Breast epithelium (tissue), 3 donors: ENCODE measurements around the gene RALGDS.

Experiments
- POLR2A ChIP-seq: fragments of 450-650 bp; IDR thresholded peaks from one replicate; pipeline ENCODE4 v1.6.1; 2016; ENCODE audit warnings: antibody characterized with exemption, mild to moderate bottlenecking, moderate library complexity
- POLR2AphosphoS5 ChIP-seq, 3 donors: sonication (generic); formaldehyde crosslinking; IDR thresholded peaks; one replicate each; pipeline ENCODE4 v1.6.1; 2017; ENCODE audit warnings: antibody characterized with exemption in 3 of 3
- TF ChIP-seq, protein P1 (sequence below), 3 donors: fragments of 450-650 bp; IDR thresholded peaks; one replicate each; pipeline ENCODE4 v1.5.1; 2016 to 2017; ENCODE audit warnings: antibody characterized with exemption in 3 of 3, mild to moderate bottlenecking in 3 of 3, moderate library complexity in 3 of 3

DNA sequence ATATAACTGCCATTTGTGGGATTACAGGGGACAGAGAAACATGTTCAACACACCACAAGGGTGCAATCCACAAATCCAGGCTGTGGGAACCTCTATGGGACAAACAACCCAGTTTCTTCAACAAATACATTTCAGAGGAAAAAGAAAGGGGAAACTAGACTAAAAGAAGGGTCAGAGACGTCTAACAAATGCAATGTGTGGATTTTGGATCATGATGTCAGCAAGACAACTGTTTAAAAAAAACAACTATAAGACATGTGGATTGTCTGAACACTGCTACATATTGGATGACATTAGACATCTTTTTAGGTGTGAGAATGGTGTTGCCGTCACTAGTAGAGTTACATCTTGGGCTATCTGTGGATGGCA, 3.9 kb upstream of the RALGDS start:
- TF ChIP-seq, protein P1, sequence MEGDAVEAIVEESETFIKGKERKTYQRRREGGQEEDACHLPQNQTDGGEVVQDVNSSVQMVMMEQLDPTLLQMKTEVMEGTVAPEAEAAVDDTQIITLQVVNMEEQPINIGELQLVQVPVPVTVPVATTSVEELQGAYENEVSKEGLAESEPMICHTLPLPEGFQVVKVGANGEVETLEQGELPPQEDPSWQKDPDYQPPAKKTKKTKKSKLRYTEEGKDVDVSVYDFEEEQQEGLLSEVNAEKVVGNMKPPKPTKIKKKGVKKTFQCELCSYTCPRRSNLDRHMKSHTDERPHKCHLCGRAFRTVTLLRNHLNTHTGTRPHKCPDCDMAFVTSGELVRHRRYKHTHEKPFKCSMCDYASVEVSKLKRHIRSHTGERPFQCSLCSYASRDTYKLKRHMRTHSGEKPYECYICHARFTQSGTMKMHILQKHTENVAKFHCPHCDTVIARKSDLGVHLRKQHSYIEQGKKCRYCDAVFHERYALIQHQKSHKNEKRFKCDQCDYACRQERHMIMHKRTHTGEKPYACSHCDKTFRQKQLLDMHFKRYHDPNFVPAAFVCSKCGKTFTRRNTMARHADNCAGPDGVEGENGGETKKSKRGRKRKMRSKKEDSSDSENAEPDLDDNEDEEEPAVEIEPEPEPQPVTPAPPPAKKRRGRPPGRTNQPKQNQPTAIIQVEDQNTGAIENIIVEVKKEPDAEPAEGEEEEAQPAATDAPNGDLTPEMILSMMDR (IDR thresholded peaks at IDR 0.05) = no peak
- TF ChIP-seq POLR2AphosphoS5 (IDR thresholded peaks at IDR 0.05) (no peak), POLR2A (no peak)
